Spleen (tissue), 7 donors: Measurements from ENCODE around the gene FSTL1.

Experiments used
- CTCF ChIP-seq, 11 experiments: fragments of 200-600 bp in 7 of 11; fragments of 450-650 bp in 4 of 11; sonication (generic) in 4 of 11; IDR thresholded peaks in 8 of 11; conservative IDR thresholded peaks in 3 of 11; 1 replicate in 7 of 11; 2 replicates in 4 of 11; pipeline versions ENCODE4 v1.4.0 to v1.8.0; 2016 to 2021; ENCODE audit warnings: antibody characterized with exemption in 11 of 11, inconsistent platforms in 4 of 11, mild to moderate bottlenecking in 1 of 11
- POLR2A ChIP-seq, 3 donors: fragments of 450-650 bp; IDR thresholded peaks; one replicate each; pipeline ENCODE4 v1.5.1; 2017; ENCODE audit warnings: antibody characterized with exemption in 3 of 3, mild to moderate bottlenecking in 1 of 3
- POLR2AphosphoS5 ChIP-seq, 3 donors: sonication (generic); formaldehyde crosslinking; IDR thresholded peaks; one replicate each; pipeline ENCODE4 v1.5.1; 2017; ENCODE audit warnings: antibody characterized with exemption in 3 of 3
- donor health status: DM: no; HTN: no; CAD: no; lungs with moderate emphysema.
- donor health status: DM: no; HTN: no; CAD: no.
- donor health status: DM: no; HTN: no; CAD: no.

GRCh38 chr3:120469440-120469839 is 18.6 kb upstream of the FSTL1 start:
- TF ChIP-seq CTCF (IDR thresholded peaks at IDR 0.05 in 8 of 11, conservative IDR thresholded peaks at IDR 0.05 in 3 of 11) (no peak), POLR2A (IDR thresholded peaks at IDR 0.05) (no peak), POLR2AphosphoS5 (IDR thresholded peaks at IDR 0.05) (no peak)
